Skeletal muscle cell (primary cell): ENCODE measurements around the gene CCL26.
"Not testable (repeated sequence)": the region's sequence is repeated elsewhere in the genome, so short reads cannot be mapped to it uniquely, and the experiment has no call there.

Experiments
- DNase-seq: peaks from one replicate; pipeline ENCODE4 v3.0.0-alpha.2; 2010; ENCODE audit warnings: low read depth
- H3K4me3 ChIP-seq: 2 replicates; pipeline ENCODE4 v1.5.1; 2011; ENCODE audit warnings: low read depth, mild to moderate bottlenecking, control low read depth, low read length, moderate library complexity

The CCL26 gene

GRCh38 chr7:75740846-75741497, 31.0 kb downstream of the CCL26 start:
- no peak overlapping the region for H3K4me3 ChIP-seq

GRCh38 chr7:75739796-75740672, 32.0 kb downstream of the CCL26 start:
- H3K4me3 ChIP-seq, result peak overlapping the region; percentile 65
- DNase-seq, result no peak

More at GRCh38 chr7:75740846-75741497, 31.0 kb downstream of the CCL26 start:
- no peak for DNase-seq

- H3K4me3 ChIP-seq, result peak overlapping the region; percentile 97
- DNase-seq, result peak; percentile 96
These were observed 32.8 kb downstream of the CCL26 start for GRCh38 chr7:75738975-75739795.

- DNase-seq, result no peak
- H3K4me3 ChIP-seq, result peak within 1 kb of the TSS; percentile 97
These were observed 33.4 kb downstream of the CCL26 start, which contains the start of gene HIP1 for GRCh38 chr7:75738604-75738974. Gene HIP1, minus strand, starts transcription at chr7:75738941. Its CDS starts 21 bp downstream, at chr7:75738920.

GRCh38 chr7:75737856-75738603, 34.0 kb downstream of the CCL26 start:
- peak overlapping the region; percentile 97 for H3K4me3 ChIP-seq
- no peak for DNase-seq

- H3K4me3 ChIP-seq, result no peak overlapping the region
- DNase-seq, result no peak
These were observed 36.2 kb downstream of the CCL26 start for GRCh38 chr7:75735581-75736350.

GRCh38 chr7:75734586-75735458, 37.2 kb downstream of the CCL26 start:
- H3K4me3 ChIP-seq, result no peak overlapping the region
- DNase-seq, result no peak

- H3K4me3 ChIP-seq, result no peak overlapping the region
- DNase-seq, result peak; percentile 87
These were observed 39.0 kb downstream of the CCL26 start for GRCh38 chr7:75732764-75733630.

- DNase-seq, result no peak
- H3K4me3 ChIP-seq, result no peak overlapping the region
These were observed 39.9 kb downstream of the CCL26 start for GRCh38 chr7:75732016-75732521.

GRCh38 chr7:75729851-75730274, 42.1 kb downstream of the CCL26 start:
- DNase-seq, result no peak
- no peak overlapping the region for H3K4me3 ChIP-seq

GRCh38 chr7:75727881-75728593, 44.0 kb downstream of the CCL26 start:
- DNase-seq, result no peak
- H3K4me3 ChIP-seq, result no peak overlapping the region

- DNase-seq, H3K4me3 ChIP-seq: not testable (repeated sequence)
These were observed 44.7 kb downstream of the CCL26 start for GRCh38 chr7:75727351-75727750.

- H3K4me3 ChIP-seq, result no peak overlapping the region
- no peak for DNase-seq
These were observed 46.7 kb downstream of the CCL26 start for GRCh38 chr7:75725306-75725705.

GRCh38 chr7:75723444-75723843, 48.6 kb downstream of the CCL26 start:
- DNase-seq, result no peak
- no peak overlapping the region for H3K4me3 ChIP-seq

- no peak for DNase-seq
These were observed 49.6 kb downstream of the CCL26 start for GRCh38 chr7:75722373-75722772.

GRCh38 chr7:75721922-75722321, 50.1 kb downstream of the CCL26 start:
- H3K4me3 ChIP-seq, DNase-seq: not testable (repeated sequence)

More at GRCh38 chr7:75722373-75722772, 49.6 kb downstream of the CCL26 start:
- no peak overlapping the region for H3K4me3 ChIP-seq
